Spleen (tissue), 7 donors: Measurements from ENCODE around the gene XPO6.

ENCODE experiments used
- CTCF ChIP-seq, 11 experiments: fragments of 200-600 bp in 7 of 11; fragments of 450-650 bp in 4 of 11; sonication (generic) in 4 of 11; IDR thresholded peaks in 8 of 11; conservative IDR thresholded peaks in 3 of 11; 1 replicate in 7 of 11; 2 replicates in 4 of 11; pipeline versions ENCODE4 v1.4.0 to v1.8.0; 2016 to 2021; ENCODE audit warnings: antibody characterized with exemption in 11 of 11, inconsistent platforms in 4 of 11, mild to moderate bottlenecking in 1 of 11
- POLR2A ChIP-seq, 3 donors: fragments of 450-650 bp; IDR thresholded peaks; one replicate each; pipeline ENCODE4 v1.5.1; 2017; ENCODE audit warnings: antibody characterized with exemption in 3 of 3, mild to moderate bottlenecking in 1 of 3
- donor health status: DM: no; HTN: no; CAD: no; lungs with moderate emphysema.
- donor health status: DM: no; HTN: no; CAD: no.
- donor health status: DM: no; HTN: no; CAD: no.

GRCh38 chr16:28105954-28106353 is 105.8 kb downstream of the XPO6 start:
- TF ChIP-seq CTCF (IDR thresholded peaks at IDR 0.05 in 8 of 11, conservative IDR thresholded peaks at IDR 0.05 in 3 of 11) (no peak), POLR2A (IDR thresholded peaks at IDR 0.05) (no peak)
